HepG2 (cell line): ENCODE data around the gene MESD. TPM values are rescaled to one million over a fixed set of nuclear protein-coding genes. Genes with fewer than 3 reads are reported as not detected.

ENCODE experiments used
- ATAC-seq: fragments of 200-7000 bp; cut with Tn5 transposase; 3 replicates; pipeline ENCODE4 v1.9.1; 2020; ENCODE audit warnings: mild to moderate bottlenecking, moderate library complexity
- BruUV-seq: library from RNA; stranded (reverse); fragments of 400-500 nt; replicated peaks from 2 replicates; lab custom pipeline; 2021; lab: Mats Ljungman, UMichigan
- CTCF ChIA-PET: fragments of 300-600 bp; formaldehyde crosslinking; extraction: SDS; loops from one replicate; lab custom pipeline; 2021; ENCODE audit warnings: low total read pairs, inconsistent platforms, low intra/inter-chr PET ratio; lab: Yijun Ruan, JAX
- POLR2A ChIA-PET: fragments of 350-600 bp; sonication (Branson Sonifier 250); formaldehyde crosslinking; loops from one replicate; lab custom pipeline; 2020; ENCODE audit warnings: antibody characterized with exemption, inconsistent platforms; lab: Yijun Ruan, JAX
- DNase-seq: peaks from one replicate; pipeline ENCODE4 v3.0.0-alpha.2; 2015; ENCODE audit warnings: low spot score
- FAIRE-seq: peaks from 3 replicates; lab custom pipeline; 2011; peaks lifted over from hg19 to GRCh38; lab: Jason Lieb, UNC
- H2AFZ ChIP-seq: one replicate; pipeline ENCODE4 v1.6.1; 2011; ENCODE audit warnings: low read length, inconsistent platforms
- H3K27ac ChIP-seq: fragments of 300-600 bp; 3 replicates; pipeline ENCODE4 v1.8.0; 2011; ENCODE audit warnings: mixed run types, mild to moderate bottlenecking, mixed read lengths, low read length, inconsistent platforms; ENCODE audit not compliant: insufficient read depth; ENCODE audit errors: extremely low read length
- H3K27me3 ChIP-seq, 2 experiments: fragments of 200-600 bp in 1 of 2; 2 replicates in 1 of 2; 3 replicates in 1 of 2; pipeline versions ENCODE4 v1.6.0 to v1.8.0; 2011; ENCODE audit warnings: low read length in 2 of 2, mild to moderate bottlenecking in 2 of 2, moderate library complexity in 2 of 2, inconsistent platforms in 1 of 2; ENCODE audit not compliant: insufficient read depth in 2 of 2, control insufficient read depth in 1 of 2
- H3K36me3 ChIP-seq, 2 experiments: fragments of 200-600 bp in 1 of 2; replicated peaks in 1 of 2; 2 replicates in 1 of 2; 3 replicates in 1 of 2; pipeline versions ENCODE4 v1.5.1 to v1.8.0; 2011; ENCODE audit warnings: low read length in 2 of 2, inconsistent platforms in 1 of 2; ENCODE audit not compliant: insufficient read depth in 2 of 2, control insufficient read depth in 1 of 2
- H3K4me1 ChIP-seq: 2 replicates; pipeline ENCODE4 v1.5.1; 2012; ENCODE audit warnings: low read length, inconsistent platforms; ENCODE audit not compliant: insufficient read depth
- H3K4me2 ChIP-seq: 2 replicates; pipeline ENCODE4 v1.6.0; 2011; ENCODE audit warnings: low read depth, low read length, inconsistent platforms
- H3K4me3 ChIP-seq, 3 experiments: fragments of 200-600 bp in 1 of 3; sonication (generic), shearing (Covaris generic) in 1 of 3; replicated peaks in 1 of 3; 2 replicates each; pipeline ENCODE4 v1.5.1; 2011 to 2016; ENCODE audit warnings: low read length in 3 of 3, inconsistent platforms in 2 of 3, low read depth in 2 of 3, mild to moderate bottlenecking in 2 of 3, control low read depth in 1 of 3, mixed read lengths in 1 of 3; ENCODE audit not compliant: insufficient read depth in 1 of 3
- H3K79me2 ChIP-seq: one replicate; pipeline ENCODE4 v1.6.1; 2011; ENCODE audit warnings: low read length, inconsistent platforms; ENCODE audit not compliant: insufficient read depth
- H3K9ac ChIP-seq: 2 replicates; pipeline ENCODE4 v1.6.0; 2011; ENCODE audit warnings: mild to moderate bottlenecking, low read depth, low read length, inconsistent platforms; ENCODE audit not compliant: insufficient read depth
- H3K9me3 ChIP-seq: 2 replicates; pipeline ENCODE4 v1.5.1; 2012; ENCODE audit warnings: mild to moderate bottlenecking, low read length
- H4K20me1 ChIP-seq: 2 replicates; pipeline ENCODE4 v1.6.0; 2011; ENCODE audit warnings: inconsistent platforms, mild to moderate bottlenecking, low read length, moderate library complexity; ENCODE audit not compliant: insufficient read depth
- GATA4 ChIP-seq: sonication (generic); IDR thresholded peaks from 2 replicates; pipeline ENCODE4 v1.6.1; 2016; ENCODE audit warnings: antibody characterized with exemption, low read depth, borderline replicate concordance
- MED1 ChIP-seq: sonication (generic); formaldehyde crosslinking; IDR thresholded peaks from 2 replicates; pipeline ENCODE4 v1.4.0; 2020; ENCODE audit warnings: missing genetic modification reagents
- NFKBIZ ChIP-seq: IDR thresholded peaks from 2 replicates; pipeline ENCODE4 v1.6.1; 2018; ENCODE audit warnings: missing genetic modification reagents, missing compliant biosample characterization
- PAX8 ChIP-seq: sonication (generic); formaldehyde crosslinking; IDR thresholded peaks from 2 replicates; pipeline ENCODE4 v1.8.0; 2022; ENCODE audit warnings: mild to moderate bottlenecking, missing genetic modification reagents, borderline replicate concordance
- PRMT3 ChIP-seq: sonication (generic); formaldehyde crosslinking; IDR thresholded peaks from 2 replicates; pipeline ENCODE4 v1.8.1; 2022; ENCODE audit warnings: low read depth, mild to moderate bottlenecking, moderate library complexity, missing genetic modification reagents, borderline replicate concordance
- RBM22 ChIP-seq: fragments of 200-400 bp; formaldehyde crosslinking; optimal IDR thresholded peaks from 2 replicates; pipeline ENCODE3; 2017; ENCODE audit warnings: mild to moderate bottlenecking, low read length, moderate library complexity
- TOPORS ChIP-seq: sonication (generic); formaldehyde crosslinking; IDR thresholded peaks from 2 replicates; pipeline ENCODE4 v1.8.0; 2023; ENCODE audit warnings: mild to moderate bottlenecking, missing genetic modification reagents
- ZBTB8A ChIP-seq: sonication (generic); formaldehyde crosslinking; IDR thresholded peaks from 2 replicates; pipeline ENCODE4 v1.4.0; 2020; ENCODE audit warnings: mild to moderate bottlenecking, low read depth, missing genetic modification reagents, borderline replicate concordance
- ZNF567 ChIP-seq: sonication (generic); formaldehyde crosslinking; IDR thresholded peaks from 2 replicates; pipeline ENCODE4 v1.8.1; 2023; ENCODE audit warnings: mild to moderate bottlenecking, missing genetic modification reagents, borderline replicate concordance
- ZNF792 ChIP-seq: IDR thresholded peaks from 2 replicates; pipeline ENCODE4 v1.6.1; 2016
- ZNF879 ChIP-seq: sonication (generic); formaldehyde crosslinking; IDR thresholded peaks from 2 replicates; pipeline ENCODE4 v1.8.1; 2023; ENCODE audit warnings: missing genetic modification reagents
- ZSCAN21 ChIP-seq: sonication (generic); formaldehyde crosslinking; IDR thresholded peaks from 2 replicates; pipeline ENCODE4 v1.8.0; 2022; ENCODE audit warnings: mild to moderate bottlenecking, missing genetic modification reagents, moderate library complexity, borderline replicate concordance
- WGBS: methylation state at CpG from one replicate; pipeline ENCODE4 v1.1.6; 2017; ENCODE audit warnings: low lambda C conversion rate; 5-methylcytosine and 5-hydroxymethylcytosine counted together
- in situ Hi-C: cut with HindIII; loops from 2 replicates; pipeline ENCODE4 v1.10.0; 2017; ENCODE audit warnings: low pct_unique_long_range_greater_than_20kb; ENCODE audit not compliant: extremely low pct_ligation_motif_present
- intact Hi-C: fragments of 100-400 bp; cut with micrococcal nuclease; formaldehyde crosslinking; loops from one replicate; pipeline ENCODE4 v1.10.0; 2022; ENCODE audit not compliant: unreplicated experiment
- polyA plus RNA-seq, 8 experiments: library from polyadenylated mRNA; depleted of rRNA in 3 of 8; stranded (reverse) in 7 of 8; unstranded in 1 of 8; fragments of >200 nt; fragmentation: Illumina TruSeq in 4 of 8; extraction: Trizol in 4 of 8; gene quantifications; 2 replicates each; pipeline versions ENCODE4 v1.2.1 to v1.2.3, GENCODE V29; 2011 to 2016; ENCODE audit warnings: low read depth in 4 of 8, missing spikeins in 1 of 8, mixed read lengths in 1 of 8; ENCODE audit not compliant: insufficient read depth in 1 of 8
- total RNA-seq, 5 experiments: library from RNA; depleted of rRNA; stranded (reverse); fragments of >200 nt; fragmentation: Illumina TruSeq; extraction: Trizol; gene quantifications; 2 replicates each; pipeline ENCODE4 v1.2.3, GENCODE V29; 2016; ENCODE audit warnings: low read depth in 1 of 5
- TF ChIP-seq, protein P1 (sequence below): IDR thresholded peaks from 2 replicates; pipeline ENCODE4 v1.6.1; 2016; ENCODE audit warnings: low read depth
- TF ChIP-seq, protein P2 (sequence below): IDR thresholded peaks from 2 replicates; pipeline ENCODE4 v1.6.1; 2016; ENCODE audit warnings: low read depth, control low read depth
- TF ChIP-seq, protein P3 (sequence below): sonication (generic); formaldehyde crosslinking; IDR thresholded peaks from 2 replicates; pipeline ENCODE4 v1.5.1; 2020; ENCODE audit warnings: mild to moderate bottlenecking, moderate library complexity, missing genetic modification reagents
- TF ChIP-seq, protein P4 (sequence below): sonication (generic); formaldehyde crosslinking; IDR thresholded peaks from 2 replicates; pipeline ENCODE4 v1.4.0; 2020; ENCODE audit warnings: missing genetic modification reagents, borderline replicate concordance

MESD gene
- total and polyA plus RNA-seq, 2 of the 13 experiments (the other 11 are each of a cell fraction or from before 2014, with no cell fraction given), result 18.0 to 46.2 TPM

DNA sequence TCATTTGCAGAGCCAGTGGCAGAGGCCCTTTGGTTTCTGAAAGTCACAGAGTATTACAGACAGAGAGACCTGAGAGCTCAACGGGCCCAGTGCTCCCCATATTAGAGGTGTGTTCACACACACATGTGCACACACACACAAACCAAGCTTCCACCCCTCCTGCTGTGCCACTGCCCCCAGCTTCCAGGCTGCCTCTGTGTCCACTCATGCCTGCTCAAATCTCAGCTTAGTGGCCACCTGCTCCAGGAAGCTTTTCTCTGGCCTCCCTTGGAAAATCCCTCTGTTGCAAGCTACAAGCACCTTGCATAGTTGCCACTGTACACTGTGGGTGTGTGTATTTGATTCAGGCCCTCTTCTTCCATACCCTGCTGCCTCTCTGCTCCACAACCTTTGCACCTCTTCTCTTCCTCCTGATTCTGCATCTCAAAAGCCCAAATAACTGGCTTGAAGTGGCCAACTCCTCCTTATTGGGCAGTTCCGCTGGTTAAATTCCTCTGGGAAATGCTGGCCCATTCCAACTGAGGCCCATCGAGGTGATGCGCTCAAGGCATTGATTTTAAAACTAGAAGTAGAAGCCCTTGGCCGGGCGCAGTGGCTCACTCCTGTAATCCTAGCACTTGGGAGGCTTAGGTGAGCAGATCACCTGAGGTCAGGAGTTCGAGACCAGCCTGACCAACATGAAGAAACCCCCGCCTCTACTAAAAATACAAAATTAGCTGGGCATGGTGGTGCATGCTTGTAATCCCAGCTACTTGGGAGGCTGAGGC is 23.0 kb downstream of the MESD start:
- no TSS peak for BruUV-seq
- no peaks in the 10 kb centered on the region for H3K27me3 ChIP-seq
- no peak overlapping the region for H3K4me3 ChIP-seq
- FAIRE-seq (no peak), DNase-seq (no peak), ATAC-seq (no peak)
- ChIA-PET CTCF (no interaction called here), POLR2A (interaction anchor here (1.5 kb wide), 1 partner anchor 12 kb away, joined by 3 read pairs; no protein-coding TSS in a partner anchor)
- 94% methylated on average over 8 of the region's 8 CpGs for WGBS
- in situ Hi-C loops, result loop anchor here (25.0 kb wide), 1 partner anchor 504 kb away; no protein-coding TSS in a partner anchor
- TF ChIP-seq ZSCAN21 (CRISPR knock-in tag), result no peak
- TF ChIP-seq, protein P1, sequence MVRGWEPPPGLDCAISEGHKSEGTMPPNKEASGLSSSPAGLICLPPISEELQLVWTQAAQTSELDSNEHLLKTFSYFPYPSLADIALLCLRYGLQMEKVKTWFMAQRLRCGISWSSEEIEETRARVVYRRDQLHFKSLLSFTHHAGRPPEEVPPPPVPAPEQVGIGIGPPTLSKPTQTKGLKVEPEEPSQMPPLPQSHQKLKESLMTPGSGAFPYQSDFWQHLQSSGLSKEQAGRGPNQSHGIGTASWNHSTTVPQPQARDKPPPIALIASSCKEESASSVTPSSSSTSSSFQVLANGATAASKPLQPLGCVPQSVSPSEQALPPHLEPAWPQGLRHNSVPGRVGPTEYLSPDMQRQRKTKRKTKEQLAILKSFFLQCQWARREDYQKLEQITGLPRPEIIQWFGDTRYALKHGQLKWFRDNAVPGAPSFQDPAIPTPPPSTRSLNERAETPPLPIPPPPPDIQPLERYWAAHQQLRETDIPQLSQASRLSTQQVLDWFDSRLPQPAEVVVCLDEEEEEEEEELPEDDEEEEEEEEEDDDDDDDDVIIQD (CRISPR knock-in tag), result no peak
- no peak for TF ChIP-seq ZNF792 (CRISPR knock-in tag)
- no peak for TF ChIP-seq TOPORS
- TF ChIP-seq NFKBIZ, result no peak
- TF ChIP-seq, protein P2, sequence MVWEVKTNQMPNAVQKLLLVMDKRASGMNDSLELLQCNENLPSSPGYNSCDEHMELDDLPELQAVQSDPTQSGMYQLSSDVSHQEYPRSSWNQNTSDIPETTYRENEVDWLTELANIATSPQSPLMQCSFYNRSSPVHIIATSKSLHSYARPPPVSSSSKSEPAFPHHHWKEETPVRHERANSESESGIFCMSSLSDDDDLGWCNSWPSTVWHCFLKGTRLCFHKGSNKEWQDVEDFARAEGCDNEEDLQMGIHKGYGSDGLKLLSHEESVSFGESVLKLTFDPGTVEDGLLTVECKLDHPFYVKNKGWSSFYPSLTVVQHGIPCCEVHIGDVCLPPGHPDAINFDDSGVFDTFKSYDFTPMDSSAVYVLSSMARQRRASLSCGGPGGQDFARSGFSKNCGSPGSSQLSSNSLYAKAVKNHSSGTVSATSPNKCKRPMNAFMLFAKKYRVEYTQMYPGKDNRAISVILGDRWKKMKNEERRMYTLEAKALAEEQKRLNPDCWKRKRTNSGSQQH (CRISPR knock-in tag), result no peak
- no peak for TF ChIP-seq GATA4
- TF ChIP-seq ZNF879 (CRISPR knock-in tag), result no peak
- TF ChIP-seq, protein P3, sequence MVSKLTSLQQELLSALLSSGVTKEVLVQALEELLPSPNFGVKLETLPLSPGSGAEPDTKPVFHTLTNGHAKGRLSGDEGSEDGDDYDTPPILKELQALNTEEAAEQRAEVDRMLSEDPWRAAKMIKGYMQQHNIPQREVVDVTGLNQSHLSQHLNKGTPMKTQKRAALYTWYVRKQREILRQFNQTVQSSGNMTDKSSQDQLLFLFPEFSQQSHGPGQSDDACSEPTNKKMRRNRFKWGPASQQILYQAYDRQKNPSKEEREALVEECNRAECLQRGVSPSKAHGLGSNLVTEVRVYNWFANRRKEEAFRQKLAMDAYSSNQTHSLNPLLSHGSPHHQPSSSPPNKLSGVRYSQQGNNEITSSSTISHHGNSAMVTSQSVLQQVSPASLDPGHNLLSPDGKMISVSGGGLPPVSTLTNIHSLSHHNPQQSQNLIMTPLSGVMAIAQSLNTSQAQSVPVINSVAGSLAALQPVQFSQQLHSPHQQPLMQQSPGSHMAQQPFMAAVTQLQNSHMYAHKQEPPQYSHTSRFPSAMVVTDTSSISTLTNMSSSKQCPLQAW (CRISPR knock-in tag), result no peak
- TF ChIP-seq, protein P4, sequence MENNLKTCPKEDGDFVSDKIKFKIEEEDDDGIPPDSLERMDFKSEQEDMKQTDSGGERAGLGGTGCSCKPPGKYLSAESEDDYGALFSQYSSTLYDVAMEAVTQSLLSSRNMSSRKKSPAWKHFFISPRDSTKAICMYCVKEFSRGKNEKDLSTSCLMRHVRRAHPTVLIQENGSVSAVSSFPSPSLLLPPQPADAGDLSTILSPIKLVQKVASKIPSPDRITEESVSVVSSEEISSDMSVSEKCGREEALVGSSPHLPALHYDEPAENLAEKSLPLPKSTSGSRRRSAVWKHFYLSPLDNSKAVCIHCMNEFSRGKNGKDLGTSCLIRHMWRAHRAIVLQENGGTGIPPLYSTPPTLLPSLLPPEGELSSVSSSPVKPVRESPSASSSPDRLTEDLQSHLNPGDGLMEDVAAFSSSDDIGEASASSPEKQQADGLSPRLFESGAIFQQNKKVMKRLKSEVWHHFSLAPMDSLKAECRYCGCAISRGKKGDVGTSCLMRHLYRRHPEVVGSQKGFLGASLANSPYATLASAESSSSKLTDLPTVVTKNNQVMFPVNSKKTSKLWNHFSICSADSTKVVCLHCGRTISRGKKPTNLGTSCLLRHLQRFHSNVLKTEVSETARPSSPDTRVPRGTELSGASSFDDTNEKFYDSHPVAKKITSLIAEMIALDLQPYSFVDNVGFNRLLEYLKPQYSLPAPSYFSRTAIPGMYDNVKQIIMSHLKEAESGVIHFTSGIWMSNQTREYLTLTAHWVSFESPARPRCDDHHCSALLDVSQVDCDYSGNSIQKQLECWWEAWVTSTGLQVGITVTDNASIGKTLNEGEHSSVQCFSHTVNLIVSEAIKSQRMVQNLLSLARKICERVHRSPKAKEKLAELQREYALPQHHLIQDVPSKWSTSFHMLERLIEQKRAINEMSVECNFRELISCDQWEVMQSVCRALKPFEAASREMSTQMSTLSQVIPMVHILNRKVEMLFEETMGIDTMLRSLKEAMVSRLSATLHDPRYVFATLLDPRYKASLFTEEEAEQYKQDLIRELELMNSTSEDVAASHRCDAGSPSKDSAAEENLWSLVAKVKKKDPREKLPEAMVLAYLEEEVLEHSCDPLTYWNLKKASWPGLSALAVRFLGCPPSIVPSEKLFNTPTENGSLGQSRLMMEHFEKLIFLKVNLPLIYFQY (CRISPR knock-in tag), result no peak
- no peak for TF ChIP-seq ZBTB8A (CRISPR knock-in tag)
- no peak for TF ChIP-seq PAX8 (CRISPR knock-in tag)
- no peak for TF ChIP-seq RBM22
- no peak for TF ChIP-seq PRMT3 (CRISPR knock-in tag)
- TF ChIP-seq ZNF567 (CRISPR knock-in tag), result no peak
- TF ChIP-seq MED1 (CRISPR knock-in tag), result no peak
- H3K36me3 ChIP-seq, result no peaks in the 10 kb centered on the region
- no peak overlapping the region for H3K4me2 ChIP-seq
- peaks cover 5% of the 10 kb centered on the region; the same call in 1 of the 2 replicates for H3K4me1 ChIP-seq
- intact Hi-C loops, result no loop called here
- no peak overlapping the region for H2AFZ ChIP-seq
- H3K9ac ChIP-seq, result no peak overlapping the region
- no peaks in the 10 kb centered on the region for H4K20me1 ChIP-seq
- no peaks in the 10 kb centered on the region for H3K9me3 ChIP-seq
- H3K79me2 ChIP-seq, result no peaks in the 10 kb centered on the region
- no peak overlapping the region for H3K27ac ChIP-seq
